NB4 (cell line): ENCODE results near the gene PDIA5.

Experiments
- CTCF ChIP-seq: IDR thresholded peaks from one replicate; pipeline ENCODE4 v1.5.1; 2012; ENCODE audit warnings: low read depth, low read length
- MAX ChIP-seq: IDR thresholded peaks from 2 replicates; pipeline ENCODE4 v1.6.1; 2011; ENCODE audit warnings: low read depth, low read length
- POLR2A ChIP-seq: IDR thresholded peaks from 2 replicates; pipeline ENCODE4 v1.6.1; 2011; ENCODE audit warnings: mild to moderate bottlenecking; ENCODE audit not compliant: insufficient read length; ENCODE audit errors: extremely low read depth

- TF ChIP-seq CTCF, result no peak
- TF ChIP-seq MAX, result no peak
- no peak for TF ChIP-seq POLR2A
Observed at GRCh38 chr3:123123716-123124616, 57.1 kb downstream of the PDIA5 start.
